NCI-H2081 treated with DMSO at 0.1 percent for 48 hours (cell line): Measurements from ENCODE around the gene COL20A1.

Experiments
- DNase-seq: peaks from one replicate; lab custom pipeline; 2025; lab: John Stamatoyannopoulos, UW

Gene COL20A1

DNA sequence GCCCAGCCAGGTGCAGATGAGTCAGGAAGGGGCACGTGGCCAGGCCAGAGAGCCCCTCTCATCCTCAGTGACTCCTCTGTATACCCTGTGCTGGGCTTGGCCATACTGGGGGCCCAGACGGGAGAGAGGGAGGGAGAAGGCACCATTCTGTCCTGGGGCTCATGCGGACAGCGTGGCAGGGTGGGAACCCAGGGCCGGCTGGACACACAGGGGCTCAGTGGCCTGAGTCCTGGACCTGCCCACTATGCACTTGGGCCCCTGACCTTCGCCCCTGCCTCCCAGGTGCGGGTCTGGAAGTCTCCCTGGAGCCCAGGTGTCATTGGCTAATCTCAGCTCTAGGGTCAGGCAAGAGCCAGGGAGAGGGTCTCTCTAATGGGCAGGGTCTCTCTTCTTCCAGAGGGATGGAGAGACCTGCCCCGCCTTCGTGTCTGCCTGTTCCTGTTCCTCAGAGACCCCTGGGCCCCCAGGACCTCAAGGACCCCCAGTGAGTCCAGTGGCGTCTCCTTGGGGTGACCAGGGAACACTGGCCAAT is 27.7 kb downstream of the COL20A1 start:
- DNase-seq: no peak

DNA sequence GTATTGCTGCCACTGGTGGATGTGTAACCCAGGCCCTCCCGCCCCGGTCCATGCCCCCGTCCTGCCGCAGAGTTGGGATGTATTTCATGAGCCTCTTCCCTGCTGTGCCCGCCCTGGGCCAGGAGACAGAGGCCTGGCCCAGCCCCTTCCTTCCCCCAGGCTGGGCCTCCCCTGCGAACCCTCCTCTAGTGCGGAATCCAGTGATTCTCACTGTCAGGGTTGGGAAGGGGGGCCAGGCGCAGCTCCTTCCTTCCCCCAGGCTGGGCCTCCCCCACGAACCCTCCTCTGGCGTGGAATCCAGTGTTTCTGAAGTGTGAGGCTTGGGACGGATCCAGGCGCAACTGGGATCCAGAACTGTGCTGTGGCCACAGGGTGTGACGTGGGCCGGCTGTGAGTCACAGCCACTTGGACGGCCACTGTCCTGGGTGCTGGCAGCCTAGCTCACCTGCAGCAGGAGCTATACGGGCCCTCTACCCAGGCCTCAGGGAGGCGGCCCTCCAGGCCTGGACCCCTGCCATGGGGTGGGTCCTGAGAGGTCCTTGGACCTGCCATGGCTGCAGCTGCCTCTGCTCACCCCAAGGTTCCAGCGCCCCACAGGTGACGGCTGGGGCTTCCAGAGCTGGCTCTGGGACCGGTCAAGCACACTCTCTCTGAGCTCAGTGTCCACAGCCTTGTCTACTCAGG is 28.3 kb downstream of the COL20A1 start:
- no peak for DNase-seq

DNA sequence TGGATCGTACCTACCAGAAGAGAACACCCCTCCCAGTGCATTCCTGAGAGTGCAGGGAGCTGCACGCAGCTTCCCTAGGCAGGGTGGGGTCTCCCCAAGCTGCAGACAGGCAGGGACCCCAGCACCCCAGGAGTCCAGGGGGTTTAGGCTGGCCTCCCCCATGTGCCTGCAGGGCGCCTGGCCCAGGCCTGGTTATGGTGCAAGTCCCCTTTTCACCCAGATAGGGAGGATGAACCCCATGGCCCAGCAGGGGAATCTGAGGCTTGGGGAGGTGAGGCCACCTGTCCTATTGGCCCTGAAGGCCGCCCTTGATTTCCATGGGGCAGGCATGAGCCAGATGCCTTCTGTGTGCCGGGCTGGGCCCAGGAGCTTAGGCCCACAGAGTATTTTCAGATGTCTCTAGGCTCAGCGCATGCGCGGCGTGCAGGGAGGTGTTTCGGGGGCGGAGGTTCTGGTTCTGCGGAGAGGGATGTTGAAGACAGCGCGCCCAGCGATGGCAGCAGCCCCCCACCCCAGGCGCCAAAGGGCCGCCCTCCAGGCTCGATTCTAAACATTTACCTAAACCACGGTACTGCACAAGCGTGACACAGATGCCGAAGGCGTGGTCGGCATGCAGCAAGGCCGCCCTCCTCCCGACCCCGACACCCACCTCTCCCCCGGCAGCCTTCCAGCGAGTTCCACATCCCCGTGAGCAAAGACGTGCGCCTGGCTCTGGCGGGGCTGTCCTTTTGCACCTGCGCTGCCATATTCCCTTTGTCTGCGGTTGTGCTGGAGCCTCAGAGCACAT is 29.4 kb downstream of the COL20A1 start:
- no peak for DNase-seq

DNA sequence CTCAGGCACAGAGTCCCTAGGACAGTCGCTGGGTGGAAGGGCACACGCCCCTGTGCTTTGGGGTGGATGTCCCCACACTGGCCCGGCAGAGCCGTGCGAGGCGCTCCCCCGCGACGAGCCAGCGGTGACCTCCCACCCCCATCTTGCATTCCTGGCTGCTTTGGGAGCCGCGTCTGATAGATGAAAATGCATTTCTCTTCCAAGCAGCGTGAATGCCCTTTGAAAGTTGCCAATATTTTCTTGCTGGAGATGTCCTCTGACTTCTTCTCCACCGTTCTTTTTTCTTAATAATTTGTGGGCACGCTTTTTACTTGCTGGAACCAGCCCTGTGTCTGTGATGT is 29.9 kb downstream of the COL20A1 start:
- no peak for DNase-seq

DNA sequence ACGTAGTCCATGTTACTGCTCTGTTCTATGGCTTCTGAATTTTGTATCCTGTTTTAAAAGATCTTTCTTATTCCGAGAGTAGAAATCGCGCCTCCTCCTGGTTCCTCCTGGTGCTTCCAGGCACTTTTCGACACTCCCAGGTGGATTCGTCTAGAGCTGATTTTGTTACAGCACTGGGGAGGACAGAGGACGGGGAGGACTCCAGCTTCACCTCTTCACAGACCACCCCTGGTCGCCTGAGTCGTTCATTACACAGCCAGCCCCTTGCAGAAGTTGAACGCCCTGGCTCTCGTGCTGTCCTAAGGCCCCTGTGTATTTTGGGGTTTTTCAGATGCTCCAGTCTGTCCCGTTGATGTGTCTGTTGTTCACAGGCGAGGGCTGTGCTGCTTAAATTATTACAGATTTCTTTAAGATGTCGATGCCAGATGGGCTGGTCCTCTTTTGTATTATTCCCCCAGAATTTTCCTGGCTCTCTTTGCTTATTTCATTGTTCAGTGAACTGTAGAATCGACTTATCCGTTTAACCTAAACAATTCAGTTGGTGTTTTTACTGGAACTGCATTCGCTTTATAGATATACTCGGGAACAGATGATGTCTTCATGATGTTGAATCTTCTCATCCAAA is 30.5 kb downstream of the COL20A1 start:
- DNase-seq: no peak

DNA sequence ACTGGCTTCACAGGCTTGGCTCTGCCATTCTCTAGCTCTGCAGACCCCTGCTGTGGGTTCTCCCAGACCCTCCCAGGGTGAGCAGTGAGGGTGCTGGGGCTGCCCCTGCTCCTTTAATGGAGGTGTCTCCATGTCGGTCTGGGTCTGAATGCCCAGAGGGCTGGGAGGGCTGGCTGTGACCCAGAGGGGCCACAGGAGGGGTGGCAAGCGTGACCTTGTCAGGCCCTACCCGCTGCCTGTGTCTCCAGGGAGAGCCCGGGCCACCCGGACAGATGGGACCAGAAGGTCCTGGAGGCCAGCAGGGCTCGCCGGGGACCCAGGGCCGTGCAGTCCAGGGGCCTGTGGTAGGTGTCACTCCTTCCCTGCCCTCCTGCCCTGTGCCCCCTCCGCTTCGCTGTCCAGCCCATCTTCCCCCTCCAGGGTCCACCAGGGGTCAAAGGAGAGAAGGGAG is 32.1 kb downstream of the COL20A1 start:
- no peak for DNase-seq

DNA sequence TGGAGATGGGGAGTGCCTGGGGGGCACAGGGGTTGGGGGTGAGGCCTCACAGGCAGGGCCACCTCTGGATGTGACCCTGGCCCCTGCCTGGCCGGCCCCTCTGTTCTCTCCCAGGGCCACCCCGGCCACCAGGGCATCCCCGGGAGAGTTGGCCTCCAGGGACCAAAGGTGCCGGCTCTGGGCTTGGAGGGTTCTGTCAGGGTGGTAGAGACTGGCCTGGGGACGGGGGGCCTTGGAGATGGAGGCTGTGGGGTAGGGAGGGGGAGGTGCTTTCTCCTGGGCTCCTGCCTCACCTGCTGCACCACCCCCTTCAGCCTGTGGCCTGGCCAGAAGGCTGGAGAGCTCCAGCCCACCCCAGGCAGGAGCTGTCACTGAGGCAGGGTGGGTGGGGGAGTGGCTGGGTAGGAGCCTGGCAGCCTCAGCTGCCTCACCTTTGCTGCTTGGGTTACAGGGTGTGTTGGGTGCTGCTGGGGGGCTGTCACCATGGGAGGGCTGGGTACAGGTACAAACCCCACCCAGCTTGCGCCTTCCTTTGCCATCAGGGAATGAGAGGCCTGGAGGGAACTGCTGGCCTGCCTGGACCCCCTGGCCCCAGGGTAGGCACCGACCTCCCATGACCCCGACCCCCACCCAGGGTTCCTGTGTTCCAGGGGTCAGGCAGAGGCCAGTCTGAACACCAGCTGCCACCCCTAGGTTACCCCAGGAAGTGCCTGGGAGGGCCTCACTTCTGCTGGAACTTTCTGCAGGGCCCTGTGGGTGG is 32.7 kb downstream of the COL20A1 start:
- no peak for DNase-seq

DNA sequence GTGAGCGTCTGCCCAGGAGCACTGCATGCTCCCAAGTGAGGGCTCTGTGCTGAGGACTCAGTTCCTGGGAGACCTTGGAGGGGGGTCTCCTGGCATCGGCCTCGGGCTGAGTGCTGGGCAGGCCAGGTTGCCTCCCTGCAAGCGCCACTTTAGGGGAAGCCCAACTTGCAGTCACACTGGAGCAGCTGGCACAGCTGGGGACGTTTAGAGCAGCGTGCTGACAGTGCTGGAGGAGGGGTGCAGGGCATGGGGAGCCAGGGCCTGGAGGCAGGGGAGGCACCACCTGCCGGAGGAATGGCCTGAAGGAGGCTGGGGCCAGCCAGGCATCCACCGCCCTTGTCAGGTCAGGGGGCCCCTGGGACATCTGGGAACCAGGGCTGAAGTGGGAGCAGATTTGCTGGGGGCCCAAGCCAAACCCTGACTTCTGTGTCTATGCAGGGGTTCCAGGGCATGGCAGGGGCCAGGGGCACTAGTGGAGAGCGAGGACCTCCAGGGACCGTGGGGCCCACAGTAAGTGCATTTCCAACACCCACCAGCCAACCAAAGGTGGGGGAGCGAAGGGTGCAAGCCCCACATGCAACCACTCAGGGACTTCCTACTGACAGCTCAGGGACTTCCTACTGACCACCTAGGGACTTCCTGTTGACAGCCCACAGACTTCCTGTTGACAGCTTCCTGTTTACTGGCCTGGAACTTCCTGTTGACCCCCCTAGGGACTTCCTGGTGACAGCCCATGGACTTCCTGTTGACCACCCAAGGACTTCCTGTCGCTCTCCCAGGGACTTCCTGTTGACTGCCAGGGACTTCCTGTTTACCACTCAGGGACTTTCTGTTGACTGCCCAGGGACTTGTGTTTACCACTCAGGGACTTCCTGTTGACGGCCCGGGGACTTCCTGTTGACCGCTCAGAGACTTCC is 33.6 kb downstream of the COL20A1 start:
- no peak for DNase-seq

DNA sequence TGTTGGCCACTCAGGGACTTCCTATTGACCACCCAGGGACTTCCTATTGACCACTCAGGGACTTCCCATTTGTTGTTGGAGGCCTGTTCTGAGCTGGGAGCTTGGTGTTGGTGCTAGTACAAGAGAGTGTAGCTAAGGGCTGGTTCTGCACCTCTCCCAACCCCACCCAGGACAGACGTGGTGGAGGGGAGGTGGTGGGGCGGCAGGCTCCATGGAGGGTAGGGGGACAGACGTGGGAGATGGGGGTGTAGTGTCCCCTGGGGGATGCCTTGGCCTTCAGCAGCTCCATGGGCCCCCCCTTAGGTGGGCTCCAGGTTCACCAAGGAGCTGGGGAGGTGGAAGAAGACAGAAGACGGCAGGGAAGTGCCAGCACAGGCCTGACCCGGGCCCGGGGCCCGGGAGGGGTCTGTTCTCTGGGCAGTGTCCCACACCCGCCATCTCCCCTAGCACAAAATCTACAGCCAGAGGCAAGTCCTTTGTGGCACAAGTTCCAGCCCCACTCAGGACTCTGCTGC is 34.3 kb downstream of the COL20A1 start:
- no peak for DNase-seq

DNA sequence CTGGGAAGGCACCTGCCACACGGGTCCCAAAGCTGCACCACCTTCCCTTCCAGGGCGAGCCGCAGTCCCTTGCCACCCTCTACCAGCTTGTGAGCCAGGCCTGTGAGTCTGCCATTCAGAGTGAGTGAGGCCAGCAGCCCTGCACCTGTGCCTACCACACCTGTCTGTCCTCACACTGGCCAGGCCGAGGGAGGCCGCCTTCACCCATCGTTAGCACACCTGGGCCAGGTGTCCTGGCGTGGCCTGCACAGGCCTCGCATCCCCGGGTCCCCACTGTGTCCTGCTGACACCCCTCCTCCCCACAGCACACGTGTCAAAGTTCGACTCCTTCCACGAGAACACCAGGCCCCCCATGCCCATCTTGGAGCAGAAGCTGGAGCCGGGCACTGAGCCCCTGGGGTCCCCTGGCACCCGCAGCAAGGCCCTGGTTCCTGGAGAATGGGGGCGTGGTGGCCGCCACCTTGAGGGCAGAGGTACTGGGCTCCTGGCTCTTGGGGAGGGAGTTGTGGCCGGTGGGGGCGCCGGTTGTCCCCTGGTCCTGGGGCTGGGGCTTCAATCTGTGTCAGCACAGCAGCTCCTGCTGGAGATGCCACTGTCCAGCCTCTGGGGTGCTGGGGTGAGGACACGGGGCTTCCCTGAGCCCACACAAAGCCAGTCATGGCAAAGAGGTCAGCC is 35.2 kb downstream of the COL20A1 start:
- no peak for DNase-seq

DNA sequence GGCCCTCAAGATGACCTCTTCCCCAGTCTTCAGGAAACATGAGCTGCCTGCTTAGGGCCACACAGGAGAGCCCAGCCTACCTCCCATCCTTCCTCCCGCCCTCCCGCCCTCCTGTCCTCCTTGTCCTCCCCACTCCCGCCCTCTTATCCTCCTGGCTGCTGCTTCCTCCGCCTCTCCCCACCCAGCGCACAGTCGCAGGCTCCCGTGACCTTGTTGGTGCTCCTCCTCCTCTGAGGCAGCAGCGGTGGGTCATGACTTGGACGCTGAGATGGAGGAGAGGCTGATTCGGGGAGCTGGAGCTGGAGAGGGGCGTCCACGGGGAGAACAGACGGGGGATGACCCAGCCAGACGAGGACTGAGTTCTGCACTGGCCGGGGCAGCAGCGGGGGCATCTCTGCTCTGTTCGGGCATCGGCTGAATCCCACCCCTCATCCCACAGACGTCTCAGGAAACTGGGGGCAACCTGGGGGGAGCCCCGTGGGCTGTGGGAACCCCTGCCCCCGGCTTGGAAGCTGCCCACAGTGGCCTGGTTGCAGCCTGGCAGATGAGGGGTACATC is 35.8 kb downstream of the COL20A1 start:
- DNase-seq: no peak

DNA sequence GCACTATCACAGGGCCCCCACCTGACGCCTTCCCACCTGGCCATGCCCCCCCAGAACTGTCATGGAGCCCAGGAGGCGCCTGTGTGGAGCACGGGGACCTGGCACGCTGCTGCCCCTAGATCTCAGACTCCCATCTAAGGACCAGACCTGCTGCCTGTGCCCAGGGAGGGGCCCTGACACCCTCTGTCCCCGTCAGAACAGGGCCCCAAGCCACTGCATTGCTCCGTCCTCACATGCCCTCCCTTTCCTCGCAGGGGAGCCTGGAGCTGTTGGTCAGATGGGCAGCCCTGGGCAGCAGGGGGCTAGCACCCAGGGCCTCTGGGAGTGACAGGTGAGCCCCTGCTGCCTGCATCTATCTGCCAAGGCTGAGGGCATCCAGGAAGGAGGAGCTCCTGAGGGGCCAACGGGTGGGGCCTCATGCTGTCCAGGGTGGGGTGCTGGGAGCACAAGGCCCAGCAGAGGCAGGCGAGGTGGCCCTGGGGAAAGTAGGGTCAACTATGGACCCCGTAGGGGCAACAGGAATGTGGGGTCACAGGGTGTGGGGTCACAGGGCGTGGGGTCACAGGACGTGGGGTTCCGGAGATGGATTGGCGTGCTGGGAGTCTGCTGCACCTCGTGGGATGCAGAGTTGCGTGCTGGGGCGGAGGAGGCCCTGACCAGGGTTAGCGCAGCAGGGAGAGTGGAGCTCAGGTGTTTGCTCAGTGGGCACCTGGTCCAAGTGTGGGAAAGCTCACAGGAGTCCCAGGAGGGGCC is 36.5 kb downstream of the COL20A1 start:
- DNase-seq: no peak

DNA sequence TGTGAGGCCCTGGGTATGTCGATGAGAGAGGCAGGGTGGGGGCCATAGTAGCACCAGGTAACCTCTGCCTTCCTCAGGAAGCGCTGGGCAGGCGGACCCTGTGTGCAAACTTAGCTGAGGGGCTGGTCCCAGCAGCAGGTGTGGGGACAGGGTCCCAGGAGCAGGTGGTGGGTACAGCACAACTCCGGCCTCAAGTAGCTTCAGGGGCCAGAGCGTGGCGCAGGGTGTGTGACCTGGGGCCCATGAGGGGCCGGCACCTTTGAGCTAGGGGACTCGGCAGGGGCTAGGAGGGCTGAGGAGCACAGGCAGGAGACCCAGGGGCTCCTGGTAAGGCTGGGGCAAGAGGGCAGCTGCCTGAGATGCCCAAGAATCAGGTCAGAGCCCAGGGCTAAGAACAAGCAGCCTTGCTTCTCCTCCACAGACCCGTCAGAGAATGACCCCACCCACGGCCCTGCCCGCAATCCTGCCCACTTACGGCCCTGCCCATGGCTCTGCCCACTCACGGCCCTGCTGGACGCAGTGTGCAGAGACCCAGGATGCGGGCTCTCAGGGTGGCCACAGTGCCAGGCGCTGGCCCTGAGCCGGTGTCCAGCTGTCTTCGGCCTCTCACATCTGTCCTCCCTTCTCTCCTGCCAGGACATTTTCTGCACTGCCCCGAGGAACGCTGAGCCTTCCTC is 37.2 kb downstream of the COL20A1 start:
- DNase-seq: no peak

DNA sequence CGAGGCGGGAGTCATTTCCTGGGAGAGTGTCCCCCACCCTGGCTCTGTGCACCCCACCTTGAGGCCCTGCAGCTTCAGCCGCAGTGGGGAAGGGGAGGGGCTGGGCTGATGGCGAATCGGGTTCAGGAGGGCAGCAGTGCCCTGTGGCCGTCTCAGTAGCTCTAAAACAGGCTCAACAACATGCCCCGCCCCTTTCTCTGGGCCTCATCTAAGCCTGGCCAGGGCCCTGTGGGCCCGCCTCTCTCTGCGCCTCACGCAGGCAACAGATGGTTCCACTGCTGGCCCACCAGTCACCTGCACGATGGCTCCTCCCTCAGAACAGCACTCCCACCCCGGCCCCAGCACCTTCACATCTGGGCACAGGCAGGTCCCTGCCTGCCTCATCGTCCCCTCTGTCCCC is 38.0 kb downstream of the COL20A1 start:
- DNase-seq: no peak

DNA sequence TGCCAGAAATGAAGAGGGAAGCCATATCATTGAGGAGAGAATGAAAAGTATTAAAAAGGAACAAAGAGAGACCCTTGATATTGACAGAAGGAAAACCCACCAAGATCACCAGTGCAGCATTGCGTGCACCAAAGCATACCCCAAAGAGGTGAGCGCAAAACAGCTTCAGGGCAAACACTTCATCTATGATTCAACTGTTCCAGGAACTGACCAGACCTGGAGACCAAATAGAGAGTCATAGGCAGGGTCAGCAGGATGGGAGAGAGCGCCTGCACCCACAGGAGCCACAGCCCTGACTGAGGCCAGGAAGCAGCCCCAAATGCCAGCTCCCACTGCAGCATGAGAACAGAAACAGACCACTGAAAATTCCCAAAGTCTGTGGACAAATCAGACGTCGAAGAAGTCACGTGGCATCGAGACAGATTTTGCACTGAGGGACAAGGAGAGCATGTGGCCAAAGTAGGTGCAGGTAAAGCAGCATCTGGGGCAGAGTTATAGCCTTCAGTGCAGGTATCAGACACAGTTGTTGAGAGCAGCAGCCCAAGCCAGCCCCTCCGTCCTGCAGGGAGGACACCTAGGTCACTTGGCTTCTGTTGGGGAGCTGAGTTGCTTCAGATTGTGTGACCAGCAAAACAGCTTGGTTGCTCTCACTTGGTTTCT is 38.9 kb downstream of the COL20A1 start:
- no peak for DNase-seq

DNA sequence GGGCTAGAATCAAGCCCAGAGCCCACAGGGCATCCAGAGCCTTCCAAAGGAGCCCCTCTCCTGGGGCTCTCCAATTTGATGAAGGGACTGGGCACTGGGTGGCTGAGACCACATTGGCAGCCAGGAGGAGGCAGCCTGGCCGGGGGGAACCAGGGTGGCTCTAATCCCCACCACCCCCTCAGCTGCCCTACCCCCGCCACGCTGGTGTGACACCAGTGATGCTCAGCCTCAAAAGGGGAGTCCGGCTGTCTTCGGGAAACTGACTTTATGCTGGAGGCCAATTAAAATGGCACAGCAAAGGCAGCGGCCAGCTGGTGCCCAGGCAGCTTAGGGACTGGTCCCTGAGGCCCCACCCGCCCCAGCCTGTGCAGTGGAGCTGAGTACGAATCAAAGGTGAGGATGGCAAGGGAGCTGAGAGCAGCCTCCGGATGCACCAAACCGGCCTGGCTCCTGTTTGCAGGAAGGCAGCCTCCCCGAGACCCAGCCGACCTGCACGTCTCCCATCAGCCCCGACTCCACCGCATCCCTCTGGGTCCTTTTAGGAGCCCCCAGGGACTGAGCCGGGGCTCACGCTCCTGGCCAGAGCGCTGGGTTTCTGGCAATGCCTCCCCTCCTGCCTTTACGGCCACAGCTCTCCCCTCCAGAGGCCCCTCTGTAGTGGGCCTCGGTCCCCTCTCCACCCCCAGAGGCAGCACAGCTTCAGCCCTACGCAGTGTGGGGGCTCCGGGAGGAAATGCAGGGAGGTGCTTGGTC is 39.7 kb downstream of the COL20A1 start:
- DNase-seq: no peak

DNA sequence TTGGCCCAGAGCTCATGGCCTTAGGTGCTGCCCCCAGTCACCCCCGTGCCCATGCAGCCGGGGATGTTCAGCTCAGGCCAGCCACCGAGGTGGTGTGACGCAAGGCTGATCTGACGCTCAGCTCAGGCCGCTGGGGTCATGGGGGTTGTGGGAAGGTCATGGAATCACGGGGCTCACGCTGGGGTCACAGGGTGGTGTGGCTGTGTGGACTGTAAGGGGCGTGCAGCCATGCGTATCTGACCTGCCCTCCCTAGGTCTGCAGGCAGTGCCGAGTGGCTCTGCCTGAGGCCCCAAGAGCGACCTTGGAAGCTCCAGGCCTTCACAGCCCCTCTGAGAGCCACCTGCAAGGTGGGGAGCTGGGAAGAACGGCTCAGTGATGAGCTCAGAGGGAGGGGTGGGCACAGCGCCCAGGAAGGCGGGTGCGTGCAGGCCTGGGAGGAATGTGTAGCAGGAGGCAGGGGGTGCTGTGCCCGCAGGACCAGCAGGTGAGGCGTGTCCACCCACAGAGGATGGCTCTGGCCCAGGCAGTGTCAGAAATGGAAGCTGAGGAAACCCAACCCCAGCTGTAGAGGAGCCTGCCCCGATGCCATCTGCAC is 40.4 kb downstream of the COL20A1 start:
- no peak for DNase-seq
